Gastrocnemius medialis (tissue), 4 donors: ENCODE data around the gene SMYD3. TPM values are rescaled to one million over a fixed set of nuclear protein-coding genes. Genes with fewer than 3 reads are reported as not detected.

Experiments
- ATAC-seq, 2 donors: fragments of 150-250 bp; one replicate each; pipeline ENCODE4 v1.9.1; 2016
- DNase-seq, 2 donors: peaks; one replicate each; pipeline ENCODE4 v3.0.0-alpha.2; 2019
- H3K27ac ChIP-seq, 4 donors: fragments of 200-600 bp; sonication (generic); 1 replicate in 1 of 4; 2 replicates in 3 of 4; pipeline ENCODE4 v1.5.1; 2016 to 2018; ENCODE audit warnings: mild to moderate bottlenecking in 2 of 4, moderate library complexity in 1 of 4
- H3K27me3 ChIP-seq, 3 donors: fragments of 200-600 bp; sonication (generic) in 2 of 3; 1 replicate in 1 of 3; 2 replicates in 2 of 3; pipeline versions ENCODE4 v1.5.1 to v1.6.0; 2016 to 2019; ENCODE audit warnings: mild to moderate bottlenecking in 1 of 3, moderate library complexity in 1 of 3
- H3K36me3 ChIP-seq, 2 donors: fragments of 200-600 bp; sonication (generic) in 1 of 2; one replicate each; pipeline ENCODE4 v1.5.1; 2017 to 2018
- H3K4me1 ChIP-seq, 2 donors: fragments of 200-600 bp; sonication (generic) in 1 of 2; one replicate each; pipeline ENCODE4 v1.5.1; 2016 to 2017; ENCODE audit warnings: mild to moderate bottlenecking in 2 of 2
- H3K4me3 ChIP-seq, 4 donors: fragments of 200-600 bp; sonication (generic) in 3 of 4; 1 replicate in 1 of 4; 2 replicates in 3 of 4; pipeline ENCODE4 v1.5.1; 2016 to 2019; ENCODE audit warnings: mild to moderate bottlenecking in 2 of 4
- H3K9me3 ChIP-seq, 3 donors: fragments of 200-600 bp; sonication (generic) in 2 of 3; 1 replicate in 1 of 3; 2 replicates in 2 of 3; pipeline ENCODE4 v1.5.1; 2016 to 2019
- CTCF ChIP-seq, 5 experiments: fragments of 450-650 bp in 3 of 5; fragments of 200-600 bp in 2 of 5; sonication (generic) in 2 of 5; IDR thresholded peaks in 4 of 5; conservative IDR thresholded peaks in 1 of 5; 1 replicate in 4 of 5; 2 replicates in 1 of 5; pipeline ENCODE4 v1.5.1; 2016 to 2019; ENCODE audit warnings: antibody characterized with exemption in 5 of 5, mild to moderate bottlenecking in 3 of 5, moderate library complexity in 3 of 5
- POLR2A ChIP-seq, 2 donors: fragments of 450-650 bp; IDR thresholded peaks; one replicate each; pipeline ENCODE4 v1.6.1; 2017; ENCODE audit warnings: antibody characterized with exemption in 2 of 2, mild to moderate bottlenecking in 2 of 2, moderate library complexity in 2 of 2
- in situ Hi-C, 4 donors: fragments of 200-750 bp; cut with MboI; loops; one replicate each; pipeline versions ENCODE4 v1.15.0 to v1.8.0; 2017; ENCODE audit warnings: low sequenced_read_pairs in 4 of 4
- intact Hi-C: fragments of 100-400 bp; cut with DNase I; formaldehyde crosslinking; loops from one replicate; pipeline ENCODE4 v1.15.1; 2023; ENCODE audit warnings: low total_unique reads
- total RNA-seq, 4 donors: library from RNA; depleted of rRNA; stranded (reverse); fragments of >200 nt; gene quantifications; one replicate each; pipeline versions ENCODE4 v1.1.0 to v1.2.3, GENCODE V29; 2016

The SMYD3 gene
- total RNA-seq, 4 donors from 2014 or later: 4.4 to 10.3 (median 6.3) TPM

GRCh38 chr1:246343937-246344336, 163.1 kb downstream of the SMYD3 start:
- ATAC-seq (no peak), DNase-seq (no peak)
- in situ Hi-C loops (no loop called here), intact Hi-C loops (no loop called here)
- TF ChIP-seq CTCF (IDR thresholded peaks at IDR 0.05 in 4 of 5, conservative IDR thresholded peaks at IDR 0.05 in 1 of 5) (no peak), POLR2A (IDR thresholded peaks at IDR 0.05) (no peak)
- Histone ChIP-seq H3K4me1 (no peaks in the 10 kb centered on the region), H3K27me3 (no peaks in the 10 kb centered on the region), H3K4me3 (no peak overlapping the region), H3K9me3 (no peaks in the 10 kb centered on the region), H3K27ac (no peak overlapping the region), H3K36me3 (no peaks in the 10 kb centered on the region)

GRCh38 chr1:246343251-246343650, 163.8 kb downstream of the SMYD3 start:
- no peak overlapping the region for H3K27ac ChIP-seq
- no peaks in the 10 kb centered on the region for H3K36me3 ChIP-seq
- intact Hi-C loops (no loop called here), in situ Hi-C loops (no loop called here)
- no peaks in the 10 kb centered on the region for H3K4me1 ChIP-seq
- ATAC-seq (no peak), DNase-seq (no peak)
- H3K27me3 ChIP-seq: no peaks in the 10 kb centered on the region
- H3K4me3 ChIP-seq: no peak overlapping the region
- TF ChIP-seq POLR2A (IDR thresholded peaks at IDR 0.05): no peak
- no peak for TF ChIP-seq CTCF (IDR thresholded peaks at IDR 0.05 in 4 of 5, conservative IDR thresholded peaks at IDR 0.05 in 1 of 5)
- no peaks in the 10 kb centered on the region for H3K9me3 ChIP-seq

- no peak for TF ChIP-seq POLR2A (IDR thresholded peaks at IDR 0.05)
- TF ChIP-seq CTCF (IDR thresholded peaks at IDR 0.05 in 4 of 5, conservative IDR thresholded peaks at IDR 0.05 in 1 of 5): no peak
- intact Hi-C loops: no loop called here
- Histone ChIP-seq H3K4me1 (no peaks in the 10 kb centered on the region), H3K9me3 (no peaks in the 10 kb centered on the region), H3K4me3 (no peak overlapping the region), H3K27ac (no peak overlapping the region), H3K27me3 (no peaks in the 10 kb centered on the region), H3K36me3 (no peaks in the 10 kb centered on the region)
- ATAC-seq: no peak
- in situ Hi-C loops: no loop called here
- no peak for DNase-seq
Observed at GRCh38 chr1:246338546-246338945, 168.5 kb downstream of the SMYD3 start.

- DNase-seq: no peak
- no peaks in the 10 kb centered on the region for H3K4me1 ChIP-seq
- ATAC-seq: no peak
- TF ChIP-seq POLR2A (IDR thresholded peaks at IDR 0.05) (no peak), CTCF (IDR thresholded peaks at IDR 0.05 in 4 of 5, conservative IDR thresholded peaks at IDR 0.05 in 1 of 5) (no peak)
- no peaks in the 10 kb centered on the region for H3K36me3 ChIP-seq
- in situ Hi-C loops (no loop called here), intact Hi-C loops (no loop called here)
- H3K9me3 ChIP-seq: no peaks in the 10 kb centered on the region
- no peaks in the 10 kb centered on the region for H3K27me3 ChIP-seq
- H3K4me3 ChIP-seq: no peak overlapping the region
- no peak overlapping the region for H3K27ac ChIP-seq
Observed at GRCh38 chr1:246338098-246338497, 169.0 kb downstream of the SMYD3 start.

GRCh38 chr1:246335151-246335550, 171.9 kb downstream of the SMYD3 start:
- Histone ChIP-seq H3K4me1 (no peaks in the 10 kb centered on the region), H3K9me3 (no peaks in the 10 kb centered on the region), H3K4me3 (no peak overlapping the region), H3K36me3 (no peaks in the 10 kb centered on the region), H3K27ac (no peak overlapping the region), H3K27me3 (no peaks in the 10 kb centered on the region)
- DNase-seq (no peak), ATAC-seq (no peak)
- in situ Hi-C loops (no loop called here), intact Hi-C loops (no loop called here)
- TF ChIP-seq CTCF (IDR thresholded peaks at IDR 0.05 in 4 of 5, conservative IDR thresholded peaks at IDR 0.05 in 1 of 5) (no peak), POLR2A (IDR thresholded peaks at IDR 0.05) (no peak)
